Measurements from ENCODE around the gene DTX2.
"Not testable (repeated sequence)": the region's sequence is repeated elsewhere in the genome, so short reads cannot be mapped to it uniquely, and the experiment has no call there.

The DTX2 gene

DNA sequence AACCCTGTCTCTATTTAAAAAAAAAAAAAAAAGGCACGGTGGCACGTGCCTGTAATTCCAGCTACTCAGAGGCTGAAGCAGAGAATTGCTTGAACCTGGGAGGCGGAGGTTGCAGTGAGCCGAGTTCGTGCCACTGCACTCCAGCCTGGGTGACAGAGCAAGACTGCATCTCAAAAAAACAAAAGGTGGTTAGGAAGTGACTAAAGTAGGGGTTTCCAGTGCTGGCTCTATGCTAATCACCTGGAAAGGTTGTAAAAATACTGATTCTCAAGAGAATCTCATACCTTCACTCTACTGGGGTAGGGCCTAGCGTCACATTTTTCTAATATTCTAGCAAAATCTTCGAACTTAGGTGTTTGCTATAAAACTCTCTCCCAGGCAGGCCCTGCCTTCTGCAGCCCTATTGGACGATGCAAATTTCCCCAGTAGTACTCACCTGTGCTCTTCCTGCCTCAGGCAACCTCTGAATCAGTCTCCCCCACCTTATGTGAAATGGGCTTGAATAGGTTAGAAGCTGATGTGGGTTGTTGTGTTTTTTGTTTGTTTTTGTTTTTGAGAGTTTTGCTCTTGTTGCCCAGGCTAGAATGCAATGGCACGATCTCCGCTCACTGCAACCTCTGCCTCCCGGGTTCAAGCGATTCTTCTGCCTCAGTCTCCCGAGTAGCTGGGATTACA is 33.2 kb upstream of the DTX2 start:
- H3K56ac ChIP-seq (ENCODE audit: low read length) = no peak overlapping the region
- no peak overlapping the region for H3K23ac ChIP-seq (ENCODE audit: low read length)
- no peak overlapping the region for H3K4me3 ChIP-seq (ENCODE audit: low read length)
- no peak overlapping the region for H3K18ac ChIP-seq (ENCODE audit: low read length)
- H2BK120ac ChIP-seq (ENCODE audit: low read depth, low read length) = no peak overlapping the region
- H3K9ac ChIP-seq (ENCODE audit: low read length) = no peak overlapping the region
- H4K8ac ChIP-seq (ENCODE audit: low read depth, low read length) = no peak overlapping the region
- no CpG with 5 or more reads among the region's 13 CpGs for WGBS (ENCODE audit: extremely low coverage, insufficient coverage, low lambda C conversion rate)
- no peaks in the 10 kb centered on the region for H3K79me1 ChIP-seq (ENCODE audit: low read length)
- no peak overlapping the region for H3K27ac ChIP-seq (ENCODE audit: low read depth, low read length)
- no peak overlapping the region for H3K4ac ChIP-seq (ENCODE audit: low read depth, low read length)
- no peak overlapping the region for H2BK5ac ChIP-seq (ENCODE audit: low read length)
- no peak overlapping the region for H2BK15ac ChIP-seq (replicated peaks; ENCODE audit: low read depth)
- no peak overlapping the region for H3K4me2 ChIP-seq (ENCODE audit: low read length)
- no peak overlapping the region for H4K5ac ChIP-seq (ENCODE audit: low read length)
- H2AK5ac ChIP-seq (ENCODE audit: low read length) = no peak overlapping the region
- H3K4me1 ChIP-seq (ENCODE audit: control insufficient read depth, low read depth, low read length) = no peaks in the 10 kb centered on the region
- DNase-seq = peak; percentile 51
- H3K36me3 ChIP-seq (ENCODE audit: control insufficient read depth, insufficient read depth, low read length) = no peaks in the 10 kb centered on the region
- no peaks in the 10 kb centered on the region for H3K79me2 ChIP-seq (ENCODE audit: control insufficient read depth, insufficient read depth, low read length)
- H3K27me3 ChIP-seq (ENCODE audit: insufficient read depth, low read length, poor library complexity) = no peaks in the 10 kb centered on the region

DNA sequence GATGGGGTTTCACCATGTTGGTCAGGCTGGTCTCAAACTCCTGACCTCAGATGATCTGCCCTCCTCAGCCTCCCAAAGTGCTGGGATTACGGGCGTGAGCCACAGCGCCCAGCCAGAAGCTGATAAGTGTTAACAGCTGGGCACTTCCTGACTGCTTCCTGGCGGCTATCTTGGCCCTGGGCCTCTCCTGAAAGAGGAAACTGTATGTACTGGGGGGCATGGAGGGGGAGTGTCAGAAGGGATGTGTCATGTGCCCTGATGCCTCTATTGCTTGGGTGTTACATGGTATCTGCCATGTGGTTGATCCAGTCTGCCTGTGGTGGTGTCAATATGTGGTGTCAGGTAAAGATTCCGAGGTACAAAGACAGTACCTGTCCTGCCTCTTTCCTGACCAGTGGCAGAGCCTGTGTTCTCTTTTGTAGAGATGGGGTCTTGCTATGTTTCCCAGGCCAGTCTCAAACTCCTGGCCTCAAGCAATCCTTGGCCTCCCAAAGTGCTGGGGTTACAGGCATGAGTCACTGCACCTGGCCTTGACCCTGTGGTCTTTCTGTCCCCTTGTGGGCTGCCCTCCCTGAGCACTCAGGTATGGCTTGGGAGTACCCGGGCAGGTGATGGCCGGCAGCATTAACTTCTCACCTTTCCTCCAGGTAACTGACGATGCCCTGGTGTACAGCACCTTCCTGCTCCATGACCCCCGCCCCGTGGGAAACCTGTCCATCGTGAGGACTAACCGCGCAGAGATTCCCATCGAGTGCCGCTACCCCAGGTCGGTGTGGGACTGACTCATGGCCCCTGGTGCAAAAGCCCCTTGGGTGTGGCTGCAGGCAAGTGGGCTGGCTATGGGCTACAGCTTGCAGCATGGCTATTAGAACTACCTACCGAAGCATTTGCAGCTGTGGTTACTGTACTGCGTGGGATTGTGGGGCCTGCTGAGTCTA is 32.4 kb upstream of the DTX2 start:
- no peak overlapping the region for H4K5ac ChIP-seq (ENCODE audit: low read length)
- DNase-seq = peak; percentile 82
- no peak overlapping the region for H3K56ac ChIP-seq (ENCODE audit: low read length)
- H3K18ac ChIP-seq (ENCODE audit: low read length) = no peak overlapping the region
- no peak overlapping the region for H2BK120ac ChIP-seq (ENCODE audit: low read depth, low read length)
- H2AK5ac ChIP-seq (ENCODE audit: low read length) = no peak overlapping the region
- no peaks in the 10 kb centered on the region for H3K27me3 ChIP-seq (ENCODE audit: insufficient read depth, low read length, poor library complexity)
- no peaks in the 10 kb centered on the region for H3K79me1 ChIP-seq (ENCODE audit: low read length)
- H3K4me3 ChIP-seq (ENCODE audit: low read length) = no peak overlapping the region
- H3K36me3 ChIP-seq (ENCODE audit: control insufficient read depth, insufficient read depth, low read length) = no peaks in the 10 kb centered on the region
- WGBS (ENCODE audit: extremely low coverage, insufficient coverage, low lambda C conversion rate) = no CpG with 5 or more reads among the region's 18 CpGs
- no peak overlapping the region for H3K4me2 ChIP-seq (ENCODE audit: low read length)
- no peak overlapping the region for H3K4ac ChIP-seq (ENCODE audit: low read depth, low read length)
- H3K27ac ChIP-seq (ENCODE audit: low read depth, low read length) = no peak overlapping the region
- no peak overlapping the region for H4K8ac ChIP-seq (ENCODE audit: low read depth, low read length)
- no peak overlapping the region for H3K9ac ChIP-seq (ENCODE audit: low read length)
- H3K23ac ChIP-seq (ENCODE audit: low read length) = no peak overlapping the region
- no peaks in the 10 kb centered on the region for H3K79me2 ChIP-seq (ENCODE audit: control insufficient read depth, insufficient read depth, low read length)
- no peak overlapping the region for H2BK15ac ChIP-seq (replicated peaks; ENCODE audit: low read depth)
- H2BK5ac ChIP-seq (ENCODE audit: low read length) = no peak overlapping the region
- no peaks in the 10 kb centered on the region for H3K4me1 ChIP-seq (ENCODE audit: control insufficient read depth, low read depth, low read length)

GRCh38 chr7:76430211-76430610 is 31.3 kb upstream of the DTX2 start:
- H2BK5ac ChIP-seq (ENCODE audit: low read length) = no peak overlapping the region
- H3K18ac ChIP-seq (ENCODE audit: low read length) = no peak overlapping the region

GRCh38 chr7:76430836-76431235 is 30.7 kb upstream of the DTX2 start:
- H3K79me1 ChIP-seq (ENCODE audit: low read length) = no peaks in the 10 kb centered on the region
- H3K4me1 ChIP-seq (ENCODE audit: control insufficient read depth, low read depth, low read length) = no peaks in the 10 kb centered on the region
- H3K18ac ChIP-seq (ENCODE audit: low read length) = no peak overlapping the region
- no peaks in the 10 kb centered on the region for H3K36me3 ChIP-seq (ENCODE audit: control insufficient read depth, insufficient read depth, low read length)
- H3K9ac ChIP-seq (ENCODE audit: low read length) = no peak overlapping the region
- H3K27ac ChIP-seq (ENCODE audit: low read depth, low read length) = no peak overlapping the region
- H2AK5ac ChIP-seq (ENCODE audit: low read length) = no peak overlapping the region
- WGBS (ENCODE audit: extremely low coverage, insufficient coverage, low lambda C conversion rate) = no CpG with 5 or more reads among the region's 3 CpGs
- no peaks in the 10 kb centered on the region for H3K27me3 ChIP-seq (ENCODE audit: insufficient read depth, low read length, poor library complexity)
- H3K79me2 ChIP-seq (ENCODE audit: control insufficient read depth, insufficient read depth, low read length) = no peaks in the 10 kb centered on the region
- no peak overlapping the region for H2BK15ac ChIP-seq (replicated peaks; ENCODE audit: low read depth)
- no peak overlapping the region for H3K4me2 ChIP-seq (ENCODE audit: low read length)
- H2BK5ac ChIP-seq (ENCODE audit: low read length) = no peak overlapping the region
- H3K23ac ChIP-seq (ENCODE audit: low read length) = no peak overlapping the region
- no peak overlapping the region for H2BK120ac ChIP-seq (ENCODE audit: low read depth, low read length)
- H4K8ac ChIP-seq (ENCODE audit: low read depth, low read length) = no peak overlapping the region
- no peak overlapping the region for H4K5ac ChIP-seq (ENCODE audit: low read length)
- DNase-seq = no peak
- no peak overlapping the region for H3K56ac ChIP-seq (ENCODE audit: low read length)
- H3K4me3 ChIP-seq (ENCODE audit: low read length) = no peak overlapping the region
- H3K4ac ChIP-seq (ENCODE audit: low read depth, low read length) = no peak overlapping the region

More at GRCh38 chr7:76430211-76430610, 31.3 kb upstream of the DTX2 start:
- Histone ChIP-seq H3K79me2 (ENCODE audit: control insufficient read depth, insufficient read depth, low read length) (no peaks in the 10 kb centered on the region), H3K4ac (ENCODE audit: low read depth, low read length) (no peak overlapping the region), H3K27me3 (ENCODE audit: insufficient read depth, low read length, poor library complexity) (no peaks in the 10 kb centered on the region), H3K79me1 (ENCODE audit: low read length) (no peaks in the 10 kb centered on the region), H4K8ac (ENCODE audit: low read depth, low read length) (no peak overlapping the region), H3K4me1 (ENCODE audit: control insufficient read depth, low read depth, low read length) (no peaks in the 10 kb centered on the region), H3K9ac (ENCODE audit: low read length) (no peak overlapping the region), H3K4me3 (ENCODE audit: low read length) (no peak overlapping the region), H3K27ac (ENCODE audit: low read depth, low read length) (no peak overlapping the region), H2BK120ac (ENCODE audit: low read depth, low read length) (no peak overlapping the region), H3K36me3 (ENCODE audit: control insufficient read depth, insufficient read depth, low read length) (no peaks in the 10 kb centered on the region), H3K23ac (ENCODE audit: low read length) (no peak overlapping the region), H3K56ac (ENCODE audit: low read length) (no peak overlapping the region), H2AK5ac (ENCODE audit: low read length) (no peak overlapping the region), H4K5ac (ENCODE audit: low read length) (no peak overlapping the region), H3K4me2 (ENCODE audit: low read length) (no peak overlapping the region), H2BK15ac (replicated peaks; ENCODE audit: low read depth) (no peak overlapping the region)
- DNase-seq = no peak
- WGBS (ENCODE audit: extremely low coverage, insufficient coverage, low lambda C conversion rate) = no CpG with 5 or more reads among the region's 9 CpGs

- not testable (repeated sequence) for H3K56ac ChIP-seq (ENCODE audit: low read length)
Observed at GRCh38 chr7:76437873-76438272, 23.6 kb upstream of the DTX2 start.

More at GRCh38 chr7:76437873-76438272, 23.6 kb upstream of the DTX2 start:
- H3K79me2 ChIP-seq (ENCODE audit: control insufficient read depth, insufficient read depth, low read length); H3K9ac ChIP-seq (ENCODE audit: low read length); H4K8ac ChIP-seq (ENCODE audit: low read depth, low read length); H3K36me3 ChIP-seq (ENCODE audit: control insufficient read depth, insufficient read depth, low read length); H3K27ac ChIP-seq (ENCODE audit: low read depth, low read length); H4K5ac ChIP-seq (ENCODE audit: low read length); H2BK15ac ChIP-seq (replicated peaks; ENCODE audit: low read depth); H3K27me3 ChIP-seq (ENCODE audit: insufficient read depth, low read length, poor library complexity); H3K4me3 ChIP-seq (ENCODE audit: low read length); H3K23ac ChIP-seq (ENCODE audit: low read length); H3K4me2 ChIP-seq (ENCODE audit: low read length); H2AK5ac ChIP-seq (ENCODE audit: low read length); H2BK120ac ChIP-seq (ENCODE audit: low read depth, low read length); H3K4me1 ChIP-seq (ENCODE audit: control insufficient read depth, low read depth, low read length); H3K79me1 ChIP-seq (ENCODE audit: low read length); H2BK5ac ChIP-seq (ENCODE audit: low read length); H3K18ac ChIP-seq (ENCODE audit: low read length); H3K4ac ChIP-seq (ENCODE audit: low read depth, low read length): not testable (repeated sequence)
- no CpG with 5 or more reads among the region's 2 CpGs for WGBS (ENCODE audit: extremely low coverage, insufficient coverage, low lambda C conversion rate)
- peak; percentile 87 for DNase-seq
